HepG2 (cell line): ENCODE data around the gene ZCCHC8. TPM values are rescaled to one million over a fixed set of nuclear protein-coding genes. Genes with fewer than 3 reads are reported as not detected.

Experiments
- ADNP ChIP-seq: sonication (generic); formaldehyde crosslinking; IDR thresholded peaks from 2 replicates; pipeline ENCODE4 v1.4.0; 2020; ENCODE audit warnings: missing genetic modification reagents
- GFI1 ChIP-seq: sonication (generic); formaldehyde crosslinking; IDR thresholded peaks from 2 replicates; pipeline ENCODE4 v1.5.0; 2020; ENCODE audit warnings: missing genetic modification reagents, mild to moderate bottlenecking, borderline replicate concordance
- HDAC2 ChIP-seq: sonication (generic); formaldehyde crosslinking; IDR thresholded peaks from 2 replicates; pipeline ENCODE4 v1.4.0; 2020; ENCODE audit warnings: missing genetic modification reagents
- KDM2A ChIP-seq: sonication (generic); formaldehyde crosslinking; IDR thresholded peaks from 2 replicates; pipeline ENCODE4 v1.4.0; 2020; ENCODE audit warnings: low read depth, missing genetic modification reagents, borderline replicate concordance
- MED8 ChIP-seq: sonication (generic); formaldehyde crosslinking; IDR thresholded peaks from 2 replicates; pipeline ENCODE4 v1.8.1; 2023; ENCODE audit warnings: mild to moderate bottlenecking, missing genetic modification reagents; ENCODE audit not compliant: insufficient replicate concordance
- MEIS2 ChIP-seq: sonication (generic); formaldehyde crosslinking; IDR thresholded peaks from 2 replicates; pipeline ENCODE4 v1.9.0; 2021; ENCODE audit warnings: mild to moderate bottlenecking, missing genetic modification reagents
- NR2F6 ChIP-seq, 2 experiments: IDR thresholded peaks; 2 replicates each; pipeline ENCODE4 v1.6.1; 2016; ENCODE audit warnings: antibody characterized with exemption in 1 of 2, mild to moderate bottlenecking in 1 of 2
- POLR2G ChIP-seq: fragments of 200-400 bp; formaldehyde crosslinking; IDR thresholded peaks from 2 replicates; pipeline ENCODE4 v1.6.1; 2018; ENCODE audit warnings: mild to moderate bottlenecking, low read depth, low read length, moderate library complexity
- RCOR2 ChIP-seq: IDR thresholded peaks from 2 replicates; pipeline ENCODE4 v1.6.1; 2016; ENCODE audit warnings: missing biosample characterization, missing genetic modification reagents
- SMC3 ChIP-seq: IDR thresholded peaks from 2 replicates; pipeline ENCODE4 v1.6.1; 2011; ENCODE audit warnings: low read length, improper control_type of control experiment
- SOX13 ChIP-seq, 3 experiments: fragments of 450-650 bp in 1 of 3; sonication (generic) in 1 of 3; formaldehyde crosslinking in 1 of 3; IDR thresholded peaks in 2 of 3; conservative IDR thresholded peaks in 1 of 3; 2 replicates each; pipeline versions ENCODE4 v1.5.0 to v1.6.1; 2016 to 2020; ENCODE audit warnings: antibody characterized with exemption in 1 of 3, mild to moderate bottlenecking in 1 of 3, missing compliant biosample characterization in 1 of 3, missing genetic modification reagents in 1 of 3, moderate library complexity in 1 of 3
- SOX6 ChIP-seq, 2 experiments: fragments of 450-650 bp in 1 of 2; sonication (generic) in 1 of 2; formaldehyde crosslinking in 1 of 2; IDR thresholded peaks; 2 replicates each; pipeline versions ENCODE4 v1.4.0 to v1.6.1; 2017 to 2020; ENCODE audit warnings: antibody characterized with exemption in 1 of 2, mild to moderate bottlenecking in 1 of 2, missing genetic modification reagents in 1 of 2
- SP2 ChIP-seq: sonication (generic); formaldehyde crosslinking; IDR thresholded peaks from 2 replicates; pipeline ENCODE4 v1.5.1; 2020; ENCODE audit warnings: mild to moderate bottlenecking, missing genetic modification reagents
- TARDBP ChIP-seq: sonication (generic); formaldehyde crosslinking; IDR thresholded peaks from 2 replicates; pipeline ENCODE4 v1.8.0; 2022; ENCODE audit warnings: mild to moderate bottlenecking, missing genetic modification reagents
- ZNF18 ChIP-seq: sonication (generic); formaldehyde crosslinking; IDR thresholded peaks from 2 replicates; pipeline ENCODE4 v1.8.0; 2022; ENCODE audit warnings: mild to moderate bottlenecking, missing genetic modification reagents; ENCODE audit not compliant: insufficient replicate concordance
- ZNF296 ChIP-seq: sonication (generic); formaldehyde crosslinking; conservative IDR thresholded peaks from 2 replicates; pipeline ENCODE4 v1.5.0; 2020; ENCODE audit warnings: mild to moderate bottlenecking, missing genetic modification reagents
- ZNF343 ChIP-seq: sonication (generic); formaldehyde crosslinking; IDR thresholded peaks from 2 replicates; pipeline ENCODE4 v1.4.0; 2020; ENCODE audit warnings: mild to moderate bottlenecking, missing genetic modification reagents
- ZNF510 ChIP-seq: sonication (generic); formaldehyde crosslinking; IDR thresholded peaks from 2 replicates; pipeline ENCODE4 v1.4.0; 2020; ENCODE audit warnings: low read depth, mild to moderate bottlenecking, missing genetic modification reagents
- ZNF570 ChIP-seq: sonication (generic); formaldehyde crosslinking; IDR thresholded peaks from 2 replicates; pipeline ENCODE4 v1.4.0; 2020; ENCODE audit warnings: mild to moderate bottlenecking, missing genetic modification reagents, borderline replicate concordance
- ZNF605 ChIP-seq: sonication (generic); formaldehyde crosslinking; IDR thresholded peaks from 2 replicates; pipeline ENCODE4 v1.8.0; 2022; ENCODE audit warnings: mild to moderate bottlenecking, missing genetic modification reagents
- ZNF607 ChIP-seq: sonication (generic); formaldehyde crosslinking; IDR thresholded peaks from 2 replicates; pipeline ENCODE4 v1.5.1; 2020; ENCODE audit warnings: missing genetic modification reagents, mild to moderate bottlenecking, borderline replicate concordance
- ZNF678 ChIP-seq: sonication (generic); formaldehyde crosslinking; IDR thresholded peaks from 2 replicates; pipeline ENCODE4 v1.4.0; 2020; ENCODE audit warnings: mild to moderate bottlenecking, missing genetic modification reagents
- ZNF766 ChIP-seq: sonication (generic); formaldehyde crosslinking; IDR thresholded peaks from 2 replicates; pipeline ENCODE4 v1.5.0; 2020; ENCODE audit warnings: missing genetic modification reagents, borderline replicate concordance
- polyA plus RNA-seq, 8 experiments: library from polyadenylated mRNA; depleted of rRNA in 3 of 8; stranded (reverse) in 7 of 8; unstranded in 1 of 8; fragments of >200 nt; fragmentation: Illumina TruSeq in 4 of 8; extraction: Trizol in 4 of 8; gene quantifications; 2 replicates each; pipeline versions ENCODE4 v1.2.1 to v1.2.3, GENCODE V29; 2011 to 2016; ENCODE audit warnings: low read depth in 4 of 8, missing spikeins in 1 of 8, mixed read lengths in 1 of 8; ENCODE audit not compliant: insufficient read depth in 1 of 8
- total RNA-seq, 5 experiments: library from RNA; depleted of rRNA; stranded (reverse); fragments of >200 nt; fragmentation: Illumina TruSeq; extraction: Trizol; gene quantifications; 2 replicates each; pipeline ENCODE4 v1.2.3, GENCODE V29; 2016; ENCODE audit warnings: low read depth in 1 of 5
- TF ChIP-seq, protein P1 (sequence below): sonication (generic); formaldehyde crosslinking; conservative IDR thresholded peaks from 2 replicates; pipeline ENCODE4 v1.8.0; 2022; ENCODE audit warnings: mild to moderate bottlenecking, moderate library complexity, missing genetic modification reagents
- TF ChIP-seq, protein P2 (sequence below): sonication (generic); formaldehyde crosslinking; IDR thresholded peaks from 2 replicates; pipeline ENCODE4 v1.5.0; 2020; ENCODE audit warnings: mild to moderate bottlenecking, missing genetic modification reagents

Gene ZCCHC8
- total and polyA plus RNA-seq, 2 of the 13 experiments (the other 11 are each of a cell fraction or from before 2014, with no cell fraction given) = 18.6 to 20.9 TPM

- TF ChIP-seq NR2F6 (IDR thresholded peaks at IDR 0.05) (no peak), NR2F6 (CRISPR knock-in tag; IDR thresholded peaks at IDR 0.05) (no peak), ZNF605 (CRISPR knock-in tag) (no peak), ZNF343 (CRISPR knock-in tag) (no peak), SMC3 (no peak), HDAC2 (CRISPR knock-in tag) (no peak; the same call in 1 of the 2 replicates), SP2 (CRISPR knock-in tag) (no peak), RCOR2 (no peak; the same call in 1 of the 2 replicates), SOX13 (IDR thresholded peaks at IDR 0.05) (no peak), SOX13 (CRISPR knock-in tag; conservative IDR thresholded peaks at IDR 0.05 in 1 of 2, IDR thresholded peaks at IDR 0.05 in 1 of 2) (no peak), KDM2A (no peak), ZNF18 (no peak), ZNF296 (CRISPR knock-in tag) (no peak), SOX6 (IDR thresholded peaks at IDR 0.05) (no peak), SOX6 (CRISPR knock-in tag; IDR thresholded peaks at IDR 0.05) (no peak), GFI1 (CRISPR knock-in tag) (no peak), ZNF766 (CRISPR knock-in tag) (no peak), ZNF678 (CRISPR knock-in tag) (peak; percentile 82; the same call in 1 of the 2 replicates), TARDBP (CRISPR knock-in tag) (no peak), ZNF570 (no peak), MED8 (CRISPR knock-in tag) (no peak), ZNF607 (peak; percentile 16; the same call in 1 of the 2 replicates), POLR2G (no peak), ZNF510 (no peak; the same call in none of the 2 replicates), MEIS2 (CRISPR knock-in tag) (peak; percentile 60; the same call in 1 of the 2 replicates), ADNP (CRISPR knock-in tag) (0 out of 2 replicates have a peak, but pooled peaks have one; percentile 27)
- TF ChIP-seq, protein P1, sequence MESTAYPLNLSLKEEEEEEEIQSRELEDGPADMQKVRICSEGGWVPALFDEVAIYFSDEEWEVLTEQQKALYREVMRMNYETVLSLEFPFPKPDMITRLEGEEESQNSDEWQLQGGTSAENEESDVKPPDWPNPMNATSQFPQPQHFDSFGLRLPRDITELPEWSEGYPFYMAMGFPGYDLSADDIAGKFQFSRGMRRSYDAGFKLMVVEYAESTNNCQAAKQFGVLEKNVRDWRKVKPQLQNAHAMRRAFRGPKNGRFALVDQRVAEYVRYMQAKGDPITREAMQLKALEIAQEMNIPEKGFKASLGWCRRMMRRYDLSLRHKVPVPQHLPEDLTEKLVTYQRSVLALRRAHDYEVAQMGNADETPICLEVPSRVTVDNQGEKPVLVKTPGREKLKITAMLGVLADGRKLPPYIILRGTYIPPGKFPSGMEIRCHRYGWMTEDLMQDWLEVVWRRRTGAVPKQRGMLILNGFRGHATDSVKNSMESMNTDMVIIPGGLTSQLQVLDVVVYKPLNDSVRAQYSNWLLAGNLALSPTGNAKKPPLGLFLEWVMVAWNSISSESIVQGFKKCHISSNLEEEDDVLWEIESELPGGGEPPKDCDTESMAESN = peak; percentile 79; the same call in 1 of the 2 replicates
- TF ChIP-seq, protein P2, sequence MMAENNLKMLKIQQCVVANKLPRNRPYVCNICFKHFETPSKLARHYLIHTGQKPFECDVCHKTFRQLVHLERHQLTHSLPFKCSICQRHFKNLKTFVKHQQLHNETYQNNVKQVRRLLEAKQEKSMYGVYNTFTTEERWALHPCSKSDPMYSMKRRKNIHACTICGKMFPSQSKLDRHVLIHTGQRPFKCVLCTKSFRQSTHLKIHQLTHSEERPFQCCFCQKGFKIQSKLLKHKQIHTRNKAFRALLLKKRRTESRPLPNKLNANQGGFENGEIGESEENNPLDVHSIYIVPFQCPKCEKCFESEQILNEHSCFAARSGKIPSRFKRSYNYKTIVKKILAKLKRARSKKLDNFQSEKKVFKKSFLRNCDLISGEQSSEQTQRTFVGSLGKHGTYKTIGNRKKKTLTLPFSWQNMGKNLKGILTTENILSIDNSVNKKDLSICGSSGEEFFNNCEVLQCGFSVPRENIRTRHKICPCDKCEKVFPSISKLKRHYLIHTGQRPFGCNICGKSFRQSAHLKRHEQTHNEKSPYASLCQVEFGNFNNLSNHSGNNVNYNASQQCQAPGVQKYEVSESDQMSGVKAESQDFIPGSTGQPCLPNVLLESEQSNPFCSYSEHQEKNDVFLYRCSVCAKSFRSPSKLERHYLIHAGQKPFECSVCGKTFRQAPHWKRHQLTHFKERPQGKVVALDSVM (CRISPR knock-in tag) = no peak
These were observed 594 bp downstream of the ZCCHC8 start (continued) for GRCh38 chr12:122499991-122500684.
